Bronchial epithelial cell (primary cell): ENCODE measurements around the gene CCDC40. TPM values are rescaled to one million over a fixed set of nuclear protein-coding genes. Genes with fewer than 3 reads are reported as not detected.
A peak's percentile ranks its signal among the peaks of the same experiment; 100 is the strongest.

Experiments used
- DNase-seq: peaks from one replicate; pipeline ENCODE4 v3.0.0-alpha.2; 2010; ENCODE audit warnings: low read depth
- FAIRE-seq: peaks from 2 replicates; lab custom pipeline; 2011; peaks lifted over from hg19 to GRCh38; lab: Jason Lieb, UNC
- H3K27me3 ChIP-seq: 2 replicates; pipeline ENCODE4 v1.5.1; 2011; ENCODE audit warnings: low read length; ENCODE audit not compliant: control insufficient read depth, insufficient read depth
- H3K36me3 ChIP-seq: 2 replicates; pipeline ENCODE4 v1.5.1; 2011; ENCODE audit warnings: low read length; ENCODE audit not compliant: control insufficient read depth, insufficient read depth
- H3K4me3 ChIP-seq: 2 replicates; pipeline ENCODE4 v1.5.1; 2011; ENCODE audit warnings: mild to moderate bottlenecking, low read depth, low read length, control low read depth
- total RNA-seq: library from RNA; depleted of rRNA; stranded (reverse); fragments of >200 nt; gene quantifications from 2 replicates; pipeline ENCODE4 v1.2.1, GENCODE V29; 2014
- TF ChIP-seq, protein P1 (sequence below): IDR thresholded peaks from 2 replicates; pipeline ENCODE4 v1.5.1; 2011; ENCODE audit warnings: mild to moderate bottlenecking, moderate library complexity, low read length, control low read depth, inconsistent platforms; ENCODE audit not compliant: insufficient read depth, severe bottlenecking

CCDC40 gene
- total RNA-seq, 1 donor from 2014 or later: 0.79 TPM

DNA sequence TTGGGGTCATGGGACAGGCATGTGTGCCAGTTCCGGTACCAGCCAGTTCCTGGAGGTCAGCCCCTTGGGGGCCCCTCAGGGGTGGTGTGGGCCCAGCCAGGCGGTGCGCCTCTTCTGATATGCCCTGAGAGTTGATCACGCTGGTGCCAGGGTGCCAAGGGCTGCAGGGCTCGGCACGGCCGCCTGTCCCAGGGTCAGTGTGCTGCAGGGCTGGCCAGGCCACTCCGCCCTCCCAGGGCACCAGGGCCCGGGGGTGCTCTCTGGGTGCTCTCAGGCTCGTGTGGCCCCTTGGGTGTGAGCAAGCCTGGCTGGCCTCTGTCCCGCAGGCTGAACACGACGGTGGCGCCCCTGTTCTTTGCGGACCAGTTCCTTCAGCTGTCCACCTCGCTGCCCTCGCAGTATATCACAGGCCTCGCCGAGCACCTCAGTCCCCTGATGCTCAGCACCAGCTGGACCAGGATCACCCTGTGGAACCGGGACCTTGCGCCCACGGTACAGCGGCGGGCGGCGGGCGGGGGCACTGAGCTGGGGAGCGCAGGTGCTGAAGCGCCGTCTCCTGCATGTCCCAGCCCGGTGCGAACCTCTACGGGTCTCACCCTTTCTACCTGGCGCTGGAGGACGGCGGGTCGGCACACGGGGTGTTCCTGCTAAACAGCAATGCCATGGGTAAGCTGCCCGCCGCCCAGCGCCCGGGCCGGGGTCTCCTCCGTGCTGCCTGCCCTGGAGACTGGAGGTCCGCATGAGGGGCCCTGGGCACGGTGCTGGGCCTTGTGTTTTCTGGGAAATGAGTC, 71.0 kb downstream of the CCDC40 start:
- H3K36me3 ChIP-seq: no peaks in the 10 kb centered on the region
- H3K4me3 ChIP-seq: no peak overlapping the region
- DNase-seq (no peak), FAIRE-seq (no peak)
- no peaks in the 10 kb centered on the region for H3K27me3 ChIP-seq
- TF ChIP-seq, protein P1, sequence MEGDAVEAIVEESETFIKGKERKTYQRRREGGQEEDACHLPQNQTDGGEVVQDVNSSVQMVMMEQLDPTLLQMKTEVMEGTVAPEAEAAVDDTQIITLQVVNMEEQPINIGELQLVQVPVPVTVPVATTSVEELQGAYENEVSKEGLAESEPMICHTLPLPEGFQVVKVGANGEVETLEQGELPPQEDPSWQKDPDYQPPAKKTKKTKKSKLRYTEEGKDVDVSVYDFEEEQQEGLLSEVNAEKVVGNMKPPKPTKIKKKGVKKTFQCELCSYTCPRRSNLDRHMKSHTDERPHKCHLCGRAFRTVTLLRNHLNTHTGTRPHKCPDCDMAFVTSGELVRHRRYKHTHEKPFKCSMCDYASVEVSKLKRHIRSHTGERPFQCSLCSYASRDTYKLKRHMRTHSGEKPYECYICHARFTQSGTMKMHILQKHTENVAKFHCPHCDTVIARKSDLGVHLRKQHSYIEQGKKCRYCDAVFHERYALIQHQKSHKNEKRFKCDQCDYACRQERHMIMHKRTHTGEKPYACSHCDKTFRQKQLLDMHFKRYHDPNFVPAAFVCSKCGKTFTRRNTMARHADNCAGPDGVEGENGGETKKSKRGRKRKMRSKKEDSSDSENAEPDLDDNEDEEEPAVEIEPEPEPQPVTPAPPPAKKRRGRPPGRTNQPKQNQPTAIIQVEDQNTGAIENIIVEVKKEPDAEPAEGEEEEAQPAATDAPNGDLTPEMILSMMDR: no peak

DNA sequence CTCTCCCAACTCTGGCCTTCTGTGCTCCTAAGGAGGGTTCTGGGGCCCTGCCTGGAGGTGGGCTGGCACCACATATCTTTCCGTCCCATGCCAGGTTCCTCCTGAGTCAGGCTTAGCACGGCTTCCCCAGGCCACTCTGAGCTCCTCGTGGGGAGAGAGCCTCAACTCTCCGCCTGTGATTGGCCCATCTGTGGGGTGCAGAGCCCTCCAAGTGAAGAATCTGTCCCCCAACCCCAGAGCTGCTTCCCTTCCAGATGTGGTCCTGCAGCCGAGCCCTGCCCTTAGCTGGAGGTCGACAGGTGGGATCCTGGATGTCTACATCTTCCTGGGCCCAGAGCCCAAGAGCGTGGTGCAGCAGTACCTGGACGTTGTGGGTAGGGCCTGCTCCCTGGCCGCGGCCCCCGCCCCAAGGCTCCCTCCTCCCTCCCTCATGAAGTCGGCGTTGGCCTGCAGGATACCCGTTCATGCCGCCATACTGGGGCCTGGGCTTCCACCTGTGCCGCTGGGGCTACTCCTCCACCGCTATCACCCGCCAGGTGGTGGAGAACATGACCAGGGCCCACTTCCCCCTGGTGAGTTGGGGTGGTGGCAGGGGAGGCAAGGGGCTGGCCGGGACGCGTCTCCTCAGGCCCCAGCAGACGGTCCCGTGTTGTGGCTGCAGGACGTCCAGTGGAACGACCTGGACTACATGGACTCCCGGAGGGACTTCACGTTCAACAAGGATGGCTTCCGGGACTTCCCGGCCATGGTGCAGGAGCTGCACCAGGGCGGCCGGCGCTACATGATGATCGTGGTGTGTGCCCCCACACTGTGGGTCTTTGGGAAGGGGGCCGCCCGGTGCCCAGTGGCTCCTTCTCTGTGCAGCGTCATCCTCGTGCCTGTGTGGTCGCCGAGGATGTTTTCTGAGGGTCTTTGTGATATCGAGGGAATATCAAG, 71.9 kb downstream of the CCDC40 start:
- TF ChIP-seq, protein P1: no peak
- Histone ChIP-seq H3K27me3 (no peaks in the 10 kb centered on the region), H3K4me3 (no peak overlapping the region), H3K36me3 (no peaks in the 10 kb centered on the region)
- DNase-seq: no peak
- no peak for FAIRE-seq

DNA sequence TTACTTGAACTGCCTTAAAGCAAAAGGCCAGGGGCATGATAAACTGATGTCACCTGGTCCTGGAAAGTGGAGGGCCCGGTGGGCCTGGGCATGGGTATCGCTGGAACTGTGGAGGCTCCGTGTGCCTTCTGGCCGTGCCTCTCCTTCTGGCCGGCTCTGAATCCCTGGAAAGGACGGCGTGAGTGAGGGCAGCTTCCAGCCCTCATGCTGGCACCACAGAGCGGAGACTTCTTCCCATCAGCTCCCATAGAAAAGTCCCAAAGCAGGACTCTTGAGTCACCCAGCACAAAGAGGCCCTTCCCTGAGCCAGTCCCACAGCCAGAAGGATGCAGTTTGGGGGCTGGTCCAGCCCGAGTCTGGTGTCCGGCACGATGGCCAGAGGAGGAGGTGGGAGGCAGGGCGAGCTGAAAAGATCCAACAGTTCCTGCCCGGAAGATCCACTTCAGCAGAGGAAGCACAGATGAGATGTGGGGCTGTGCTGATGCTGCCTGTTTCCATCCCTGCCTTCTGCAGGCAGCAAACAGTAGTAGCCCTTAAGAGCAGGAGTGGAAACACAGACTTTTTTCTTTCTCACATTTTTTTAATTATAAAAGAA, 72.7 kb downstream of the CCDC40 start:
- TF ChIP-seq, protein P1: no peak
- H3K27me3 ChIP-seq: no peaks in the 10 kb centered on the region
- no peaks in the 10 kb centered on the region for H3K36me3 ChIP-seq
- no peak overlapping the region for H3K4me3 ChIP-seq
- FAIRE-seq (no peak), DNase-seq (peak; percentile 4)

DNA sequence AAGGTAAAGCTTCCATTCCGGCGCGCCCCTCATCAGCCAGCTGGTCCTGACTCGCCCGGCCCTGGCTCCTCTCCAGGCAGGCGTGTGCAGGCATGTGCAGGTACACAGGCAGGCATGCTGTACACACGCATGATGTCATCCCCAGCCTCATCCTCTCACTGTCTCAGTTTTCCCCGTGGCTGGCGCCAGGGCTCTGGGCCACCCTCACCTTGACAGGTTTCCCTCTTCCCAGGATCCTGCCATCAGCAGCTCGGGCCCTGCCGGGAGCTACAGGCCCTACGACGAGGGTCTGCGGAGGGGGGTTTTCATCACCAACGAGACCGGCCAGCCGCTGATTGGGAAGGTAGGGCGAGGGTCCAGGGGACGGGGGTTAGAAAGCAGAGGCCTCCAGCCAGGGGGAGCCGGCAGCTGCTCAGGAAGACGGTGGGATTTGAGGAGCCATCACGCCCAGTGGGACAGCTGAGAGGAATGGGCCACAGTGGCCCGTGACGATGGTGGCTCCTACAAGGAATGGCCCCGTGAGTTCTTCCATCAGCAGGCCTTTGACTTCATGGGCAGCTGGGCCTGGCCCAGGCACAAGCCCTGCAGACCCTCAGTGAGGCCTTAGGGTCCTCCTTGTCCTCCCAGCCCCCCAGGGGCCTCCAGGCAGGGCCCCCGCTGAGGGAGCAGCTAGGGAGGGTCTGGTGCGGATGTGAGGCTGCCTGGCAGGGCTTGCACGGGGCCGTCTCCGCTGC, 73.4 kb downstream of the CCDC40 start:
- FAIRE-seq (no peak), DNase-seq (peak; percentile 86)
- Histone ChIP-seq H3K36me3 (no peaks in the 10 kb centered on the region), H3K27me3 (no peaks in the 10 kb centered on the region), H3K4me3 (no peak overlapping the region)
- TF ChIP-seq, protein P1: no peak

DNA sequence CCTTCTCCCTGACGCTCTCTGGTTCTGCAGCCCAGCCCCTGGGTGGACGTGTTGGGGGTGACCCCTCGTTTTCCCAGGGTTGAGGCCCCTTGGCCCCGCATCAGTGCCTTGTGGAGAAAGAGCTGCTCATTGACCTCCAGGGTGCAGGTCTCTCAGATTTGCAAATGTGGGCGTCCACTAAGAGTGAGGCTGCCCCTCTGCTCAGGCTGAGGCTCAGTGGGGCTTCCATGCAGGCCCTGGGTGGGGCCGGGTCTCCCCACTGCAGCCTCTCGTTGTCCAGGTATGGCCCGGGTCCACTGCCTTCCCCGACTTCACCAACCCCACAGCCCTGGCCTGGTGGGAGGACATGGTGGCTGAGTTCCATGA, 74.0 kb downstream of the CCDC40 start:
- TF ChIP-seq, protein P1: no peak
- no peaks in the 10 kb centered on the region for H3K27me3 ChIP-seq
- DNase-seq (no peak), FAIRE-seq (no peak)
- H3K4me3 ChIP-seq: no peak overlapping the region
- H3K36me3 ChIP-seq: no peaks in the 10 kb centered on the region
